ENCODE data around the gene POLR2C. TPM values are rescaled to one million over a fixed set of nuclear protein-coding genes. Genes with fewer than 3 reads are reported as not detected.

Gene POLR2C
- total RNA-seq, 1 experiment from 2014 or later, result 85.6 TPM

GRCh38 chr16:57432505-57432904 is 30.0 kb upstream of the POLR2C start:
- no peak overlapping the region for H3T11ph ChIP-seq (ENCODE audit: low read length)
- Mint-ChIP-seq H3K27me3 (ENCODE audit: low read depth) (no peaks in the 10 kb centered on the region), H3K4me1 (no peaks in the 10 kb centered on the region), H3K9me3 (no peaks in the 10 kb centered on the region), H3K36me3 (ENCODE audit: insufficient read depth in 1 of 3, low read depth in 3 of 3) (peaks cover 46 to 83% (median 79%) of the 10 kb centered on the region in 3 experiments), H3K4me3 (no peak overlapping the region), H3K27ac (no peak overlapping the region)
- H2AFZ ChIP-seq (ENCODE audit: low read length), result no peak overlapping the region
- no peak for DNase-seq
- H4K8ac ChIP-seq (replicated peaks; ENCODE audit: insufficient read length, low read depth, low read length), result no peak overlapping the region
- H3K4me1 ChIP-seq (ENCODE audit: insufficient read depth, low read length), result no peaks in the 10 kb centered on the region
- no peak overlapping the region for H3K27ac ChIP-seq (ENCODE audit: insufficient read length, low read depth, low read length)
- no peak overlapping the region for H3K4me2 ChIP-seq (ENCODE audit: insufficient read depth, insufficient read length, low read length)
- H4K20me1 ChIP-seq (ENCODE audit: control insufficient read depth, insufficient read depth, insufficient read length), result no peaks in the 10 kb centered on the region
- no peaks in the 10 kb centered on the region for H3K79me2 ChIP-seq (ENCODE audit: insufficient read depth, low read length)
- H2BK20ac ChIP-seq (ENCODE audit: low read depth, low read length, poor library complexity, severe bottlenecking), result no peak overlapping the region
- no peak overlapping the region for H3K56ac ChIP-seq (ENCODE audit: insufficient read length, low read depth, low read length)
- H4K91ac ChIP-seq (ENCODE audit: insufficient read length, low read depth, low read length), result no peak overlapping the region
- no peak overlapping the region for H4K5ac ChIP-seq (ENCODE audit: insufficient read length, low read depth, low read length)
- H3K14ac ChIP-seq (ENCODE audit: insufficient read depth, low read length), result no peak overlapping the region
- TF ChIP-seq, protein P1, sequence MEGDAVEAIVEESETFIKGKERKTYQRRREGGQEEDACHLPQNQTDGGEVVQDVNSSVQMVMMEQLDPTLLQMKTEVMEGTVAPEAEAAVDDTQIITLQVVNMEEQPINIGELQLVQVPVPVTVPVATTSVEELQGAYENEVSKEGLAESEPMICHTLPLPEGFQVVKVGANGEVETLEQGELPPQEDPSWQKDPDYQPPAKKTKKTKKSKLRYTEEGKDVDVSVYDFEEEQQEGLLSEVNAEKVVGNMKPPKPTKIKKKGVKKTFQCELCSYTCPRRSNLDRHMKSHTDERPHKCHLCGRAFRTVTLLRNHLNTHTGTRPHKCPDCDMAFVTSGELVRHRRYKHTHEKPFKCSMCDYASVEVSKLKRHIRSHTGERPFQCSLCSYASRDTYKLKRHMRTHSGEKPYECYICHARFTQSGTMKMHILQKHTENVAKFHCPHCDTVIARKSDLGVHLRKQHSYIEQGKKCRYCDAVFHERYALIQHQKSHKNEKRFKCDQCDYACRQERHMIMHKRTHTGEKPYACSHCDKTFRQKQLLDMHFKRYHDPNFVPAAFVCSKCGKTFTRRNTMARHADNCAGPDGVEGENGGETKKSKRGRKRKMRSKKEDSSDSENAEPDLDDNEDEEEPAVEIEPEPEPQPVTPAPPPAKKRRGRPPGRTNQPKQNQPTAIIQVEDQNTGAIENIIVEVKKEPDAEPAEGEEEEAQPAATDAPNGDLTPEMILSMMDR (conservative IDR thresholded peaks at IDR 0.05), result no peak
- H3K27me3 ChIP-seq (ENCODE audit: insufficient read depth, low read length), result no peaks in the 10 kb centered on the region; the same call in 1 of the 2 replicates
- no peak overlapping the region for H2AK5ac ChIP-seq (ENCODE audit: insufficient read length, low read length)
- no peak overlapping the region for H2BK15ac ChIP-seq (ENCODE audit: low read depth, low read length)
- H3K9ac ChIP-seq (ENCODE audit: extremely low read depth, insufficient read length, low read length), result no peak overlapping the region
- no CpG with 5 or more reads among the region's 2 CpGs for WGBS (ENCODE audit: extremely low coverage, insufficient read length, low lambda C conversion rate)
- no peaks in the 10 kb centered on the region for H3K23me2 ChIP-seq (ENCODE audit: insufficient read length, low read depth, low read length, poor library complexity, severe bottlenecking)
- no peak overlapping the region for H3K23ac ChIP-seq (ENCODE audit: insufficient read length, low read depth, low read length)
- H2BK5ac ChIP-seq (ENCODE audit: insufficient read length, low read length), result no peak overlapping the region
- no peak overlapping the region for H3K18ac ChIP-seq (ENCODE audit: insufficient read length, low read depth, low read length)
- no peak overlapping the region for H3K4ac ChIP-seq (ENCODE audit: low read depth, low read length)
- no peaks in the 10 kb centered on the region for H3K9me3 ChIP-seq (ENCODE audit: control insufficient read depth, low read depth, low read length)
- H2BK12ac ChIP-seq (ENCODE audit: insufficient read length, low read depth, low read length), result no peak overlapping the region
- H3K79me1 ChIP-seq (ENCODE audit: insufficient read depth, low read depth, low read length, poor library complexity, severe bottlenecking), result no peaks in the 10 kb centered on the region
- H2BK120ac ChIP-seq (ENCODE audit: low read depth, low read length, poor library complexity, severe bottlenecking), result no peak overlapping the region

All from H9 (cell line).